Prostate gland (tissue), 2 donors: ENCODE data around the gene VGF. TPM values are rescaled to one million over a fixed set of nuclear protein-coding genes. Genes with fewer than 3 reads are reported as not detected.

ENCODE experiments used
- DNase-seq: peaks from one replicate; pipeline ENCODE4 v3.0.0-alpha.2; 2019; ENCODE audit warnings: low spot score
- H3K27ac ChIP-seq, 2 donors: fragments of 200-600 bp; sonication (generic); 2 replicates each; pipeline ENCODE4 v1.5.1; 2017 to 2019
- H3K27me3 ChIP-seq: fragments of 200-600 bp; sonication (generic); replicated peaks from 2 replicates; pipeline ENCODE4 v1.5.1; 2019; ENCODE audit not compliant: insufficient read depth
- H3K36me3 ChIP-seq, 2 donors: fragments of 200-600 bp; sonication (generic); 1 replicate in 1 of 2; 2 replicates in 1 of 2; pipeline versions ENCODE4 v1.5.1 to v1.8.1; 2017 to 2019
- H3K4me1 ChIP-seq: fragments of 200-600 bp; sonication (generic); replicated peaks from 2 replicates; pipeline ENCODE4 v1.5.1; 2019
- H3K4me3 ChIP-seq, 2 donors: fragments of 200-600 bp; sonication (generic); 2 replicates each; pipeline ENCODE4 v1.5.1; 2017 to 2019
- H3K9me3 ChIP-seq: fragments of 200-600 bp; sonication (generic); 2 replicates; pipeline ENCODE4 v1.5.1; 2017
- CTCF ChIP-seq, 4 experiments: fragments of 200-600 bp in 2 of 4; fragments of 450-650 bp in 2 of 4; sonication (generic) in 2 of 4; IDR thresholded peaks; 1 replicate in 3 of 4; 2 replicates in 1 of 4; pipeline ENCODE4 v1.5.1; 2016 to 2019; ENCODE audit warnings: antibody characterized with exemption in 4 of 4, mild to moderate bottlenecking in 2 of 4, moderate library complexity in 2 of 4
- POLR2A ChIP-seq: fragments of 450-650 bp; IDR thresholded peaks from one replicate; pipeline ENCODE4 v1.6.1; 2016; ENCODE audit warnings: antibody characterized with exemption, mild to moderate bottlenecking
- POLR2AphosphoS5 ChIP-seq: sonication (generic); formaldehyde crosslinking; IDR thresholded peaks from one replicate; pipeline ENCODE4 v1.6.1; 2017; ENCODE audit warnings: antibody characterized with exemption
- WGBS: methylation state at CpG from one replicate; pipeline ENCODE4 v1.1.5; 2018; 5-methylcytosine and 5-hydroxymethylcytosine counted together
- intact Hi-C: fragments of 100-400 bp; cut with DNase I; formaldehyde crosslinking; loops from one replicate; pipeline ENCODE4 v1.14.2; 2022
- total RNA-seq, 2 donors: library from RNA; depleted of rRNA; stranded (reverse); fragments of >200 nt; gene quantifications; one replicate each; pipeline ENCODE4 v1.1.0, GENCODE V29; 2016

VGF gene
- total RNA-seq, 2 donors from 2014 or later = 0.14 to 0.68 TPM

GRCh38 chr7:101197991-101198390 lies 32.6 kb upstream of the VGF start:
- intact Hi-C loops = no loop called here
- Histone ChIP-seq H3K4me1 (peaks cover 5% of the 10 kb centered on the region), H3K4me3 (no peak overlapping the region), H3K9me3 (no peaks in the 10 kb centered on the region), H3K27me3 (peaks cover 14% of the 10 kb centered on the region), H3K27ac (no peak overlapping the region), H3K36me3 (no peaks in the 10 kb centered on the region)
- TF ChIP-seq POLR2A (no peak), POLR2AphosphoS5 (no peak), CTCF (IDR thresholded peaks at IDR 0.05) (no peak)
- 80% methylated on average over 17 of the region's 21 CpGs for WGBS
- no peak for DNase-seq

GRCh38 chr7:101195884-101196283 lies 30.5 kb upstream of the VGF start:
- H3K4me1 ChIP-seq = no peaks in the 10 kb centered on the region
- no peak overlapping the region for H3K27ac ChIP-seq
- no peaks in the 10 kb centered on the region for H3K27me3 ChIP-seq
- H3K36me3 ChIP-seq = no peaks in the 10 kb centered on the region
- no peaks in the 10 kb centered on the region for H3K9me3 ChIP-seq
- intact Hi-C loops = no loop called here
- no peak for DNase-seq
- TF ChIP-seq POLR2AphosphoS5 (no peak), CTCF (IDR thresholded peaks at IDR 0.05) (no peak), POLR2A (no peak)
- no peak overlapping the region for H3K4me3 ChIP-seq
- WGBS = 88% methylated on average over 17 of the region's 17 CpGs

- Histone ChIP-seq H3K36me3 (no peaks in the 10 kb centered on the region), H3K4me1 (no peaks in the 10 kb centered on the region), H3K4me3 (no peak overlapping the region), H3K9me3 (no peaks in the 10 kb centered on the region), H3K27ac (no peak overlapping the region), H3K27me3 (no peaks in the 10 kb centered on the region)
- intact Hi-C loops = no loop called here
- WGBS = 71% methylated on average over 8 of the region's 8 CpGs
- no peak for TF ChIP-seq POLR2A
- TF ChIP-seq POLR2AphosphoS5 = no peak
- TF ChIP-seq CTCF (IDR thresholded peaks at IDR 0.05) = no peak
- DNase-seq = no peak
Measured at GRCh38 chr7:101189109-101189508, 23.7 kb upstream of the VGF start.

GRCh38 chr7:101186844-101187428 lies 21.6 kb upstream of the VGF start:
- Histone ChIP-seq H3K27ac (no peak overlapping the region), H3K36me3 (no peaks in the 10 kb centered on the region), H3K4me1 (no peaks in the 10 kb centered on the region), H3K4me3 (no peak overlapping the region), H3K27me3 (no peaks in the 10 kb centered on the region), H3K9me3 (no peaks in the 10 kb centered on the region)
- 96% methylated on average over 4 of the region's 4 CpGs for WGBS
- no peak for TF ChIP-seq POLR2AphosphoS5
- TF ChIP-seq CTCF (IDR thresholded peaks at IDR 0.05) = no peak
- TF ChIP-seq POLR2A = no peak
- intact Hi-C loops = no loop called here
- no peak for DNase-seq

- Histone ChIP-seq H3K36me3 (no peaks in the 10 kb centered on the region), H3K9me3 (no peaks in the 10 kb centered on the region), H3K27me3 (no peaks in the 10 kb centered on the region), H3K4me3 (no peak overlapping the region), H3K4me1 (no peaks in the 10 kb centered on the region), H3K27ac (no peak overlapping the region)
- DNase-seq = no peak
- intact Hi-C loops = no loop called here
- TF ChIP-seq POLR2AphosphoS5 = no peak
- no peak for TF ChIP-seq CTCF (IDR thresholded peaks at IDR 0.05)
- TF ChIP-seq POLR2A = no peak
- WGBS = 67% methylated on average over 6 of the region's 6 CpGs
Measured at GRCh38 chr7:101186194-101186593, 20.8 kb upstream of the VGF start.
